ENCODE measurements around the gene SIGLEC1.

GRCh38 chr20:3738111-3739053 lies 26.0 kb upstream of the SIGLEC1 start:
- TF ChIP-seq GATA3 (IDR thresholded peaks at IDR 0.05; ENCODE audit: low read depth, low read length) (no peak), GATA2 (IDR thresholded peaks at IDR 0.05; ENCODE audit: low read depth, low read length) (peak; percentile 48; the same call in 1 of the 2 replicates)

Data from SH-SY5Y (cell line).